Mucosa of gallbladder (tissue), 1 donor: ENCODE data around the gene INSC. TPM values are rescaled to one million over a fixed set of nuclear protein-coding genes. Genes with fewer than 3 reads are reported as not detected.

Experiments used
- DNase-seq: peaks from one replicate; pipeline ENCODE4 v3.0.0-alpha.2; 2020; ENCODE audit warnings: low spot score
- total RNA-seq: library from RNA; stranded (reverse); gene quantifications from one replicate; pipeline ENCODE4 v1.2.1, GENCODE V29; 2021
- donor health status: DM: no; HTN: no; CAD: no.

The INSC gene
- total RNA-seq, 1 donor from 2014 or later = 1.2 TPM

DNA sequence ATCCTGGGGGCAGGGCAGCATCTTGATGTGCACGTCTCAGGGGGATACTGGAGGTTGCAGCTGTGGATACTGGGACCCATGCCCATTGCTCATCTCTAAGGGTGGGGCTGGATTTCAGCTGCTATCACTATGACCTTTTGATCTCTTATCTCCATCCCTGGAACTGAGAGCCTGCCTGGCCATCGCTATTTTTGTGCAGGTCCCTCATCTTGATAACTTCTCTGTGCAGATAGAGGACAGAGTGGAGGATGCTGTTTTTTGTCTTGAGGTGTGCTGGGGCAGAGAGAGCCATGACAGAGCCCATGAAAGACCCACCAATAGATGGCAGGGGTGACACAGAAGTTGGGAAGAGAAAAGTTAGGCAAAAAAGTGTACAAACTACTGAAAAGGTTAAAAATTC is 5.1 kb upstream of the INSC start:
- DNase-seq = no peak

DNA sequence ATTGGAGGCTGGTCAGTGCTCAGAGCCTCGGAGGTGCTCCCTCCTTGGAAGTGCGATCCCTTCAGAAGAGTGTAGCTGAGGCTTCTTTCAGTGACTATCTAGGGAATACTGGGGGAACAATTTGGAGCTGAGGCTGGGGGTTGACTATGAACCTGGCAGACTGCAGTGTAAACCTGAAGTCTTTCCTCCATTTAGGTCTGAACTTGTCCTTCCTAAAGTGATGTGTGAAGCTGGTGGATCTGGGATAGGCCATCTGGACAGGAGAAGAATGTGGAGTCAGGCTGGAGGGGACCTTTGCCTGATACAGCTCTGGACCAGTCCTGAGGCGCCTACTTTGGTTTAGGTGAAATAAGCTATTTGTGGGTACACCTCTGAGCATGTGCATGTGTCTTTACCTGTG is 3.5 kb upstream of the INSC start:
- DNase-seq = no peak

DNA sequence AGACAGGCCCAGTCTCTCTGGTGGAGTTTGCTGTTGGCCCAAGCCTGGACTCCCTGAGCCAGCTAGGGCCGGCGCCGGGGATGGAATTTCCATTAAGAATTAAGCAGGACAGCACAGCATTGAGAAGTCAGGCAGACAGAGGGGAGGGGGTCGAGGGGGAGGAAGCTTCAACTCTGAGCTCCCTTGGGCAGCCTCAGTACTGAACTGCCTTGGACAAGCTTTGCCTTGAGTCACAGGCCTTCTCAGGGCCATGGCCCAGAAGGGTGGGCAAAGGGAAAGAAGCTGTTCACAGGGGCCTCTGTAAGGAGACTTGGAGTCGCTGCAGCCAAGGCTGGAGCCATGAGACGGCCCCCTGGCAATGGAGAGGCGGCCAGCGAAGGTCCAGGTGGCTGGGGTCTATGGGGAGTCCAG is 2.6 kb upstream of the INSC start:
- no peak for DNase-seq

DNA sequence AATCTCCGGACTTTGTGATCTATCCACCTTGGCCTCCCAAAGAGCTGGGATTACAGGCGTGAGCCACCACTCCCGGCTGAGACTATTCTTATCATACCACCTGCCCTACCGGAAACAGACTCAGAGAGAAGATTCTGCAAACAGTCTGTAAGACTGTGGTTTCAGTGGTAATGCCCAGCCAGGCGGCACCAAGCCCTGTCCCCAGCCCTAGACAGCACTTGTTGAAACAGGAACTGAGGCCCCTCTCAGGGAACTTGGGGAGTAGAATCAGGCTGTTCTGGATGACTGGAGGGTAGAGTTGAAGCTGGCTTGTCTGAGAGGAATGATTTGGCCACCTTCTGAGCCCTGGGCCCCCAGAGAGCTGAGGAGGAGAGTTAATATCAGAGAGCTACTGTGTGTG is 1.3 kb upstream of the INSC start:
- no peak for DNase-seq

DNA sequence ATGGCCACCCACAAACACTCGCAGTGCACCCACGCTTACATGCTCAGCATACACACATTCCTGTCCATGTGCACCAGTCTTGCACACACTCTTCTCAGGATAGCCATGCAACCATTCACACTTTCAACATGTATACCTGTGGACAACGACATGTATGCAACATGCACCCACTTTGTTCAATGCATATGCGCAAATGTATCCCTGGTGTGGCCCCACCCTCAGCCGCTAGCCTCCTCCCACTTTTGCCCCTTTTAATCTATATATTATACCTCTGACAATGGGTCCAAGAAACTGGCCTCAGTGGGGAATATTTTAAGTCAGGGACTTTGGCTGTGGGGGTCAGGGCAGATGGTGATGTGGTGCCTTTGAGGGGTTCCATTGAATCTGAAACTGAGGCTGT is 963 bp downstream of the INSC start:
- no peak for DNase-seq

DNA sequence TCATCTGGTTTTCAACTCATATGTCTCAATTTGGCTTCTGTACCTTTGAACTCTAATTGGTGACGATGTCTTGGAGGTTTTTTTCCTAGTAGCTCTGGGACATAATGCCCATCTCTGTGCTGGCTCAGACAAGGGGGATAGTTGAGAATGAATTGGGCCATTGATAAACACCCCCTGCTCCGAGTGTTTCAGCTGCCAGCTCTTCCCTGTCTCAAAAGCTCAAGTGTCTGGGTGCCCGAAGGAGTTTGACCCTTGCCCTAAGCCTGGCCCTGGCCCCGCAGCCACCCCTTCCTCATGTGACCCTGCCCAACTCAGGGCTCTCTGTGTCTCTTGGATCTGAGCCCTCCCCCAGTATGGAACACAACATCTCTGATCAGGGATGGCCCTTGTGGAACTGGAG is 3.0 kb downstream of the INSC start:
- DNase-seq = no peak

DNA sequence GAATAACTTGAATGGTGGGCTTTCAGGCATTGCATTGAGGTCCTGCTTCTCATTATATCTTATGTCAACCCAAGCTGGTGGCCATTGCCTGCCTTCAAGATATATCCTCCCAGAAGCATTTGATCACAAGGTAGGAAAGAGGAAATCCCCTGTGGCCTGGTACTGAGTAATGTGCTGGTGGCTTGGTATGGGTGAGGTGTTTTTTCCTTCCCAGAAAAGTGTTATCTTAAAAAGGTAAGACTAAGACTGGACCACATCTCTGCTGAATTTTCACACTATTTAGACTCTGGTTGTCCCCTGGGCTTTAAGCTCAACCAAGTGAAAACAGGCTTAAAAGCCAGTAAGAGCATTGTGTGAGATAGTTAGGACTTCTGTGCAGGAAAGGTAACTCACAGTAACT is 3.7 kb downstream of the INSC start:
- no peak for DNase-seq

DNA sequence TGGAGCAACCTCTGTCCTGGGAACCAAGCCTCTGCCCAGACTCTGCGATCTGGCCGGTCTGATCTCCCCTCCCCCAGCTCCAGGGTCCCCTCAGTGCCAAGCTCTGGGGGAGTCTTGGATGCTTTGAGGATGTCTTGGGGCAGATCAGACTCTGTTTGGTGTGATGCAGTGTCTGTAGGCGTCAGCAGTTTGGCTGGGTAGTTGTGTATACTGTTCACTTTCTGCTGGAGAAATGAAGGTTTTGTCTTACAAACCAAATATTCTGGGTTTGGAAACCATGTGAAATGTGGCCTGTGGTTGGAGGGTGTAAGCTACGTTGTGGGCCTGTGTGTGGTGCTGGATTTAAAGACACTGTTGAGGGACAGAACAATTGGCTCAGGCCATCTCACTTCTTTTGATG is 4.6 kb downstream of the INSC start:
- no peak for DNase-seq

DNA sequence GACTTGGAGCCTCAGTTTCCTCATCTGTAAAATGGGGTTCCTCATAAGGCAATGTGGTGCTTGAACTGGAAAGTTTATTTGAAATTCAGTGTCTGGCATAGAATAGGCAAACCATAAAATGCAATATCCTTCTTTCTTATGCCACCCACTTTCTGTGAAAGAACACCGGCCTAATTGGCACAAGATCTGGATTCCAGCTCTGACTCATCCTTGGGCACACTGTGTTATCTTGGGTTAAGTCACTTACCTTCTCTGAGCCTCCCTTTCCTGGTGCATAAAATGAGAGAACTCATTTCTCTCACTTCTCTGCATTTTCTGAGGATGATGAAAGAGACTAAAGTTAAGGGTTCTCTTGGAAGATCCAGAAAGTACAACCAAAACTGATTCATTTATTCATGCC is 5.1 kb downstream of the INSC start:
- no peak for DNase-seq

DNA sequence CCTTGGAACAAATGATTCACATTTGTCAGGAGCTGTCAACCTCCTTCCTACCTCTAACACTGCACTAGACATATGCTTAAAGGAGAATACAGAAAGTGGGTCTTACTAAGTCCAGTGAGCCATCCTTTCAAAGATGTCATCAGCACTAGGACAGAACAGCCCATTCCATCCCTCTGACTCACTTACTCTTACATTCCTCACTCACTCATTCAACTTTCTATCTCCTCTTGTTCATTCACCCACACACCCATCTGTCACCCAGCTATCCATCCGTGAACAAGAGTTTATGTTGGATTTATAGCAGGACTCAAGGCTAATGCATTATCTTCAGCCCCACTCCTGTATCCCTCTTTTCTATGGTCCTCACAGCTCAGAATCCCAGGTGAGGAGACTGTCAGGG is 9.1 kb downstream of the INSC start:
- DNase-seq = no peak

DNA sequence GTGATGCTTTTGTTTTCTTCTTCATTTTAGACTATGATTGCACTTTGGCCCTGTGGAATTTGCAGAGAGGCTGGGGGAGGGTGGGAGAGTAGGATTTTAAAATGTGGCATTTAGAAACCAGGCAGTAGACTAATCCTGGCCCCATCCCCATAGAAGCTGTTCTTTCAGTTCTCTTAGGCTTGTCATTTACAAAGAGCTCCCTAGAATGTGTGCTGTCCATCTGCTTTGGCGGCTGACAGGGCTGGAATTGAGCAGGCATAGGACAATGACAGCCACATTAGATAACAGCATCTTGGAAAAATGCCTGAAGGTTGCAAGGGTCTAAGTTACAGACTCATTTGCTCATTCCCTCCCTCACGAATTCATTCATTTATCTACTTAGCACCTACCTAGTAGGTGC is 9.8 kb downstream of the INSC start:
- DNase-seq = no peak

DNA sequence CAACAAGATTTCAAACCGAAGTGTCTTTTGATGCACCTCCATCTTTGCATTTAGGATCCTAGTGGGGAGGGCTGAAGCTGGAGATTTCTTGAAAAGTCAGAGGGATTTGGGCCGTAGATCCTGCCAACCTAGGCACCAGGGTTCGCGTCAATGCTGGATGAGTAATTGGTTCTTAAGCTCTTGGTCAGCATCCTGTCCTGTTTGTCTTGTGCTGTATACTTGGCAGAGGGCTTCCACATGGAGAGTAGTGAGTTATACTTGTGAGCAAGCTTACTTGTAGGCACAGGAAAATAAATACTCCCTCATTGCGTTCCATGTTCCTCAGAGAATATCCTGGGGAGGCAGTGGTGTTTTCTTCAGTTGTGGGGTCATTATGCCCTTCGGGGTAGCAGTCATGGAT is 12.6 kb downstream of the INSC start:
- DNase-seq = no peak

DNA sequence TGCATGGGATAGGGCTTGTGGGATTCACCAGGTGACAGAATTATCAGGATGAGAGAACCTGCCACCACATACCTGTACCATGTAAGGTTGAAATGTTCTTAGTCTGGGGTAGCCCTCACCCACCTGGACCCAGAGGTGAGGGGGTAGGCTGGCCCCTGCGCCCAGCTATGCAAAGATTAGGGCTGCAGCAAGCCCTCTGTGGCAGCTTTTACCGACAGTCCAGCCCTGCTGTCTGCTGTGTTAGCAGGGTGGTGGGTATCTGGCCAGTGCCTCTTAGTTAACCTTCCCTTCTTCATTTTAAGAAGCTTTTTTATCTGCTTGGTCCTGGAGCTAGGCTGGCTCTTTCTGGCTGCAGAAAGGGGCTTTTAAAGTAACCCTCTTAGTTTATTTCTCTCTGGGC is 13.9 kb downstream of the INSC start:
- DNase-seq = no peak

DNA sequence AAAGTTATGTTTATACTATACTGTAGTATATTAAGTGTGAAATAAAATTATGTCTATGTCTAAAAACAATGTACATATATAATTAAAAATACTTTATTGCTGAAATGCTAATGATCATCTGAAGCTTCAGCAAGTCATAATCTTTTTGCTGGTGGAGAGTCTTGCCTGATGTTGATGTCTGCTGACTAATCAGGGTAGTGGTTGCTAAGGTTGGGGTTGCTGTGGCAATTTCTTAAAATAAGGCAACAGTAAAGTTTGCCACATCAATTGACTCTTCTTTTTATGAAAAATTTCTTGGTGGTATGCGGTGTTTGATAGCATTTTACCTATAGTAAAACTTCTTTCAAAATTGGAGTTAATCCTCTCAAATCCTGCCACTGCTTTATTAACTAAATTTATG is 21.4 kb downstream of the INSC start:
- DNase-seq = no peak

DNA sequence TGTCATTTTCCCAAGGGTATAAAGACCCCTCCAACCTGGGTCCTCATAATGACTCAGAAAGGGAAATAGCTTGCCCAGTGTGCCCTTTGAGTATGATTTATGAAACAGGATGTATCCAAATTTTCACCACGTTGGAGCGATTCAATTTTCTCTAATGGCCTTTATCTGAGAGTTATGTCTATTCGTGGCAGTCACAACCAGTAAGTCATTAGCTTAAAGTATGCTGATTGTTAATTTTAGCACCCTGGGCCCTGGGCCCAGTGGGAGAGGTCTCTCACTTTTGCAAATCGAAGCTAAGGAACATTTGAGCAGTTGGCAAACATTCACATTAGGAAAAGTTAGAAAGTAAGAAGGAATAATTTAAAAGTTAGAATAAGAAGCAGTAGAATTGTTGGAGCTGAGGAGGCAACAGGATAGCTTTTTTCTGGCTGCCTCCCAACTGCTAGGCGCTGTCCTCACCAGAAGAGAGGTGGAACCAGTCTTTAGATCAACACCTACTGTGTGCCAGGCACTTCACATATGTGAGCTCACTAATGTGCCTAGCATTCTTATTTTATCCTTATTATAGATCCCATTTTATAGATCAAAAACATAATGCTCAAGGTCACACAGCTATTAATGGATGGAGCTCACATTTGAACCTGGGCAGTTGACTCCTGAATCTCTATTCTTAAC is 24.5 kb downstream of the INSC start:
- no peak for DNase-seq

DNA sequence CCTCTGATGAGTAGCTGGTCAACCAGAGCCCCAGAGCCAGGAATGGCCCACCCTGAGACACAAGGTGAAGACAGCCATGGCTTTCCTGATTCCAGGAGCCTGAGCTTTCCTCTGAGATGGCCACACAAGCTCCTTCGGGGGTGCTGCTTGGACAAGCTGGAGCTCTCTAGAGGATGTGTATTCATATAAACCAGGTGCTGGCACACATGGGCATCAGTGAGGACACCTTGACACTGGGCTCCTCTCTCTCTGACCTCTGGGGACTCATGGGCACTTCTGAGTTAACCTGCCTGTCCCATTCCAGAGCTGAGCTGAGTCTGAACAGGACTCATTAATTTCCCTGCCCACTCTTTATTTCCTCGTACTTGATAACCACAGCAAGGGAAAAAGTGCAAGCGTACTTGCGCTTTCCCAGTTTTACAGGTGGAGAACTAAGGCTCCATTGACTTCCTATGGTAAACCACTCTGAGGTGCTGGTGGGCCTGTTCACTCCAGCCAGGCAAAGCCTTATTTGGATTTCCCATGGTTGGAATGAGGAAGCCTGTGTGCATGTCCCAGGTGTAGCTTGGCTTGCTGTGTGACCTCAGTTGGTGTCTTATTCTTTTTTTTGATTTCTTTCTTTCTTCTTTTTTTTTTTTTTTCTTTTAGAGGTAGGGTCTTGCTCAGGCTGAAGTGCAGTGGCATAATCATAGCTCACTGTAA is 25.4 kb downstream of the INSC start:
- DNase-seq = no peak

DNA sequence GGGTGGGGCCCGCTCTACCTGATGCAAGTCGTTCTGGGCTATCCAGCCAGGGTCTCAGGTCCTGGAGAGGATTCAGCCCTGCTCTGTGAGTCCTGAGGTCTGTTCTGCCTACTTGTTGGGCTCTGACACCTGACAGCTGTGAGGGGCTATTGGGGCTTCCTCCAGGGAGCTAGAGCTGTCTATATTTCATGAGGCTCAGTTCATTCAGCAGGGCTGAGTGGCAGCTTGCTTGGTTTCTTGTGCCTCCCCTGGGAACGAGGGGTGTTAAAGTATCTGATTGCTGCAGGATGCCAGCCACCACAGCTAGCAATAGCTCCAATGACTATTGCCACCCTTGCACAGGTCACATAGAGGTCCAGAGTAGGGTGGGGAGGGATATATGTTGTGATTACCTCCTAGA is 26.7 kb downstream of the INSC start:
- DNase-seq = no peak

DNA sequence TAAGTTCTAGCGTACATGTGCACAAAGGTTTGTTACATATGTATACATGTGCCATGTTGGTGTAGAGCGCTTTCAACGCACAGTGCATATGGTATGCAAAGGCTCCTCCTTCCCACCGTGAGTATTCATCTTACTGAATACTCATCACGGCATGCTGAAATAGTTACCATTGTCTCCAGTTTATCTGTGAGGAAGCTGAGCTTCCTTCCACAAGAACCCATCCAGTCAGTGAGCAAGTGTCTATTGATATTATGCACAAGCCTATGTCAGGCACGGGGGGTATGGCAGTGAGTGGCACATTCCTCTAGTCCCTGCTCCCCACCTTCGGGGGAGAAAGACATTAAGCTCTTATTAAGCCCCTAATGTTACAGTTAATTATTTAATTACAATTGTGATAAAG is 28.1 kb downstream of the INSC start:
- DNase-seq = no peak

DNA sequence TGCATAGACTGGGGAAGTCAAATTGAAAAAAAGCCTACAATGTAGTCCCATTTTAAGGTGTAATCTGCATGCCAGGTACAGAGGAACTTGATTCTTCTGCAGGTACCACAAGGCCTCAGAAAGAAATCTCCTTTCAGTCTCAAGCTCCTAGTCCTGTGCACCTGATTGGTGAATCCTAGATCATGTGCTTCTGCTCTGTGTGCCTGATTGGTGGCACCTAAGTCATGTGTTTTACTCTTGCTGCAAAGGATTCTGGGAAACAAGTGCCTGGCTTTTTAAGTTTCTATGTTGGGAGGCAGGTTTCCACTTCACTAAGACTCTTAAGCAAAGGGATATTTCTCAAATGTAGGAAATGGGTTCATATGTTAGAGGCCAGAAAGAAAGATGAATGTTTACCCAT is 29.1 kb downstream of the INSC start:
- DNase-seq = no peak

DNA sequence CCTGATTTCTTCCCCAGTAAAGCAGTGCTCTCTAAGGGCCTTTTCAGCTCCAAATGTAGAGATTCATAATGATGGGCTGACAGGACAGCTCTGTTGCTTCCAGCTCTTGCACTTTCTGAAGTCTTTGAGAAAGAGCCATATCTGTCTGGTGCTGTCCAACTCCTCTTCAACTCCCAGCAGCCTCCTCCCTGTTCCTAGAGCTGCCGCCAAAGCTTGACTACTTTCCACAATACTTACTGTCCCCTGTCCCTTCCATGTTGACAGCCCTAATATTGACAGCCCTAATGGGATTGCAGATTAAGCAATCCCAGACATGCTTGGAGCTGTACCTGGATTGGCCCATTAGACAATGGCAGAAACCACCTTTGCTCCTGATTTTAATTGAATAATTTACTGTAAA is 29.6 kb downstream of the INSC start:
- DNase-seq = no peak

DNA sequence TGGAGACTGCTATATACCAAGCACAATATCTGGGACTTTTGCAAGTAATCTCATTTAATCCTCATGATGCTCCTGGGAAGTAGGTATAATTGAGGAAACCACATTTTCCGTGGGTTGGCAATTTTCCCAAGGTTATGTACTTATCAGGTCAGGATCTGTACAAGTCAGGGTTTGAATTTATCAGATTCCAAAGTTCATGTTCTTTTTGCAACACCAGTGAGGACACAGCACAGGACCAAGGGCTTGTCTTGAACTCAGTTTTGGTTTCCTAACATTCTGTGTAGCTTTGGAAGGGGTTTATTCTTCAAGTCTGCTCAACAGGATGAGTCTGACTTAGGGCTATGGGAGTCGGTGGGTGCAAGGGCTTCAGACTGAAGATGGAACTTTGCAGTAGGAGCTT is 30.4 kb downstream of the INSC start:
- no peak for DNase-seq

DNA sequence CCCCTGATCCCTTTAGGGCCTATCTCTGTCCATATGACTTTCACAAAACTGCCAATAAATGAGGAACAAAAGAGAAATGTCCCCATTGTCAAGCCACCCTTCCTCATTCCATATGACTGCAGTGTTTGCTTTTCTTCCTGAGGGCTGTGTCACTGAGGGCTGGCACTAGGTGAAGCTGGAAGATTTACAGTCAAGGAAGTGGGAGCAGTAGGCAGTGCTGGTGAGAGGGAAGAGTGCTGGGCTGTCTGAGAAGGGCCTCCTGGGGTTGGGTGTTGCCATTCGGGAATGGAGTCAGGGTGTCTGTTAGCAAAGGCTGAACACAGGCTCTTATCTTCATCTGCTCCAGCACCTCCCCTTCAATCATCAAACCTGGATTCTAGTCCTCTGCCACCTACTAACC is 30.9 kb downstream of the INSC start:
- DNase-seq = peak; percentile 46

DNA sequence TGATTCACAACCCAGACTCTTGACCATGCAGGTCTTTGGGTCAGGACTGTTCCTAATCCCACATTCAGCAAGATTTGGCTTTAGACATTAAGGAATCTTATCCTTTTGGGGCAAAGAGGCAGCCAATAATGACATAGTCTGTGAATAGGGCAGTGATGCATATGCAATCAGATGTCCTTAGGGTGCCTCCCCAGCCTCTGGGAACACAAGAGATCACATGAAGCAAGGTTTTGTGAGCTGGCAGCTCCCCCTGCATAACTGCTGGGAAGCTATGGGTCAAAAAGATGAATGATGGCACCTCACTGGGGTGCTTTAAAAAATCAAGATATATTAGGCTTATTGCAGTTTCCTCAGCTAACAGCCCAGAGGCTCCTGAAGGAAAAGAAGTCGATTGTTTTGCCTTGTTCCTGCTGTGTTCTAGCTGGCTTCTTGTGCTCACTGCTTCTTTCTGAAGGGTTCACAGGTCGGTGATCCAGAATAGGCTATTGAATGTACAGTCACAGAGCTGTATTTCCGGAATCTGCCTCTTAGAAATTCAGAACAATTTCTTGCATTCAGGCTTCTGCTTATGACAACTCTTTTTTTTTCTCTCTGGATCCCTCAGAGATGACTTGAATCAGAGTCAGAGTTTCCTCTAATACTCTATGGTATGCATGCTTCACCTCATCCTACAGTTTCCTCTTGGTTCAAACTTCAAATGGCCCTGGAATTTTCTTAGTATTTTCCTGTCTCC is 31.7 kb downstream of the INSC start:
- no peak for DNase-seq
